ENCODE measurements around the gene IGFBP3.

- TF ChIP-seq CTCF (IDR thresholded peaks at IDR 0.05) (no peak), POLR2A (IDR thresholded peaks at IDR 0.05) (peak in 1 of 2 donors; percentile 11)
Observed at GRCh38 chr7:45920502-45921380, at the start of gene IGFBP3.

All from lower leg skin (tissue), 3 donors.